ENCODE results near the gene CNEP1R1. TPM values are rescaled to one million over a fixed set of nuclear protein-coding genes. Genes with fewer than 3 reads are reported as not detected.

The CNEP1R1 gene
- total RNA-seq, 1 donor from 2014 or later: 26.1 TPM

- no peak for DNase-seq (ENCODE audit: extremely low spot score, unreplicated experiment)
- no peaks in the 10 kb centered on the region for H3K27me3 Mint-ChIP-seq
- H3K4me1 Mint-ChIP-seq (ENCODE audit: unreplicated experiment): no peaks in the 10 kb centered on the region
- H3K27ac Mint-ChIP-seq: no peak overlapping the region
- TF ChIP-seq CTCF (conservative IDR thresholded peaks at IDR 0.05): no peak
- H3K36me3 Mint-ChIP-seq: no peaks in the 10 kb centered on the region
- no peak overlapping the region for H3K4me3 Mint-ChIP-seq
- no peaks in the 10 kb centered on the region for H3K9me3 Mint-ChIP-seq
These were observed 37.6 kb upstream of the CNEP1R1 start for GRCh38 chr16:49987381-49987780.

DNA sequence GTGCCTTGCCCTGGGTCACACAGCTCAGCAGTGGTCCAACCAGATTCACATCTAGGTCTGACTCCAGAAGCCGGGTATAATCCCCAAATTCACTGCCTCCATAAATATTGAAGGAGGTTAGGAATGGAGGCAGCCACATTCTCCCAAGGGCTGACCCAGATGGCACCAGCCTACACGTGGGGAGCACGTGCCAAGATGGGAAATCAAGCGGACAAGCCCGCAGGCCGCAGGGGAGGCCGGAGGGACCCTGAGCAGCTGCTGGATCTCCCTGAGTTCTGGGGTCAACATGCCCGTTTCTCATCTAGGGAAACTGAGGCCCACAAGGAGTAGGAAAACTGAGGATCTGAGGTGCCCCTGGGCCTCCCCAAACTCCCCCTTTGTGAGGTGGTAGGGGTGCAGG is 32.2 kb upstream of the CNEP1R1 start:
- no peak overlapping the region for H3K27ac Mint-ChIP-seq
- no peak for DNase-seq (ENCODE audit: extremely low spot score, unreplicated experiment)

GRCh38 chr16:49993579-49993978 is 31.4 kb upstream of the CNEP1R1 start:
- H3K9me3 Mint-ChIP-seq: no peaks in the 10 kb centered on the region
- no peaks in the 10 kb centered on the region for H3K4me1 Mint-ChIP-seq (ENCODE audit: unreplicated experiment)
- H3K27ac Mint-ChIP-seq: no peak overlapping the region
- no peak for TF ChIP-seq CTCF (conservative IDR thresholded peaks at IDR 0.05)
- no peaks in the 10 kb centered on the region for H3K36me3 Mint-ChIP-seq
- H3K4me3 Mint-ChIP-seq: no peak overlapping the region
- H3K27me3 Mint-ChIP-seq: peaks cover 22% of the 10 kb centered on the region
- DNase-seq (ENCODE audit: extremely low spot score, unreplicated experiment): no peak

More for the DNA sequence above, 32.2 kb upstream of the CNEP1R1 start:
- Mint-ChIP-seq H3K9me3 (no peaks in the 10 kb centered on the region), H3K4me1 (ENCODE audit: unreplicated experiment) (no peaks in the 10 kb centered on the region), H3K4me3 (no peak overlapping the region), H3K27me3 (peaks cover 19% of the 10 kb centered on the region), H3K36me3 (no peaks in the 10 kb centered on the region)
- TF ChIP-seq CTCF (conservative IDR thresholded peaks at IDR 0.05): no peak

GRCh38 chr16:49994006-49994405 is 31.0 kb upstream of the CNEP1R1 start:
- Mint-ChIP-seq H3K27me3 (peaks cover 24% of the 10 kb centered on the region), H3K36me3 (no peaks in the 10 kb centered on the region), H3K27ac (no peak overlapping the region), H3K4me1 (ENCODE audit: unreplicated experiment) (no peaks in the 10 kb centered on the region), H3K9me3 (no peaks in the 10 kb centered on the region), H3K4me3 (no peak overlapping the region)
- TF ChIP-seq CTCF (conservative IDR thresholded peaks at IDR 0.05): no peak
- no peak for DNase-seq (ENCODE audit: extremely low spot score, unreplicated experiment)

- Mint-ChIP-seq H3K27me3 (peaks cover 27% of the 10 kb centered on the region), H3K4me1 (ENCODE audit: unreplicated experiment) (no peaks in the 10 kb centered on the region)
These were observed 29.3 kb upstream of the CNEP1R1 start for GRCh38 chr16:49995720-49996119.

More at GRCh38 chr16:49995720-49996119, 29.3 kb upstream of the CNEP1R1 start:
- no peak overlapping the region for H3K27ac Mint-ChIP-seq
- no peaks in the 10 kb centered on the region for H3K36me3 Mint-ChIP-seq
- H3K4me3 Mint-ChIP-seq: no peak overlapping the region
- no peak for TF ChIP-seq CTCF (conservative IDR thresholded peaks at IDR 0.05)
- DNase-seq (ENCODE audit: extremely low spot score, unreplicated experiment): no peak
- H3K9me3 Mint-ChIP-seq: no peaks in the 10 kb centered on the region
